HG03039 (cell line): ENCODE results near the gene OPHN1.
"Not testable (repeated sequence)": the region's sequence is repeated elsewhere in the genome, so short reads cannot be mapped to it uniquely, and the experiment has no call there.

Experiments
- ATAC-seq: cut with Tn5 transposase; IDR thresholded peaks from one replicate; pipeline ENCODE4 v1.9.1; 2021; ENCODE audit warnings: mild to moderate bottlenecking, moderate library complexity; ENCODE audit not compliant: unreplicated experiment

The OPHN1 gene

DNA sequence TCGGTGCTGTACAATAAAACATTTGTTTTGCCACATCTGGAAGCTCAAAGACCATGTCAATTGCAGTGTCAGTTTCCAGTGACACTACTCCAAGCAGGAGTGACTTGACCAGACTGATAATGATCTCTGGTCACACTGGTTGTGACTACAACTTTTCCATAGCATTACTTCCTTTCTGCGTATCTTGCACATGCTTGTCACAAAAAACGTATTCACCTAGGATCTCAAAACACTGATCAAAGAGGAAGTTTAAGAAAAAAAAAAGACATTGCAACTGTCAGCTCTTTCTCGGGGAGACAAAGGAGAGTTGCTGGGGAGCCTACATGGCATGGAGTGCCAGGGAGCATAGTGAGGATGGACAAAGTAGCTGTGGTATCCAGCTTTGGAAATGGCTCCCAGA is 60.6 kb downstream of the OPHN1 start:
- ATAC-seq = no peak

DNA sequence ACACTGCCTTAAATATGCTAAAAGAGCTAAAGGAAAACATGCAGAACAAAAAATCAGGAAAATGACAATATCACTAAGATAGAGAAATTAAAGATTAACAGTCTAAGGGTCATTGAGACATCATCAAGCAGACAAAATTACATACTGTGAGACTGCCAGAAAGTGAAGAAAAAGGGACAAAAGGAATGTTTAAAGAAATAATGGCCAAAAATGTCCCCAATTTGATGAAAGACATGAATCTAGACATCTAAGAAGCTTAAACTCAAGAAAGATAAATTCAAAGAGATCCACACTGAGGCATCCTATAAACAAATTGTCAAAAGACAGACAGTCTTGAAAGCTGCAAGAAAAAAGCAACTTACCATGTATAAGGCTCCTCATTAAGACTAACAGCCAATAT is 63.7 kb downstream of the OPHN1 start:
- ATAC-seq = no peak

DNA sequence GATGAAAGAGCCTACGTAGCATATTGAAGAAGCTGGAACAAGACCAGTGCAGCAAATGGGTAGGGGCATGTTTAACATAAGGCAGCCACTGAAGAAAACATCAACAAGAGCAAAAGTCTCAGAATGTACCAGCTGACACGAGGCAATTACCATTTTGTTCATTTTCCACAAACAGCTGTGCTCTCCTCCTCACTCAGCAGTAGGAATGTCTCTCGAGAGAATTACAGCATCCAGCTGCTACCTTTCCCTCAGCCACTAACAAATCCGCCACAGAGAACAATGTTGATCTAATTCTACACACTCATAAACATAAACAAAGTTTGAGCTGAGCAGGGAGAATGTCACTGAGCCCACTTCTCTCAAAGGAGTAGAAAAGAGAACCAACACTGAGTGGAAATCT is 68.0 kb downstream of the OPHN1 start:
- ATAC-seq = no peak

DNA sequence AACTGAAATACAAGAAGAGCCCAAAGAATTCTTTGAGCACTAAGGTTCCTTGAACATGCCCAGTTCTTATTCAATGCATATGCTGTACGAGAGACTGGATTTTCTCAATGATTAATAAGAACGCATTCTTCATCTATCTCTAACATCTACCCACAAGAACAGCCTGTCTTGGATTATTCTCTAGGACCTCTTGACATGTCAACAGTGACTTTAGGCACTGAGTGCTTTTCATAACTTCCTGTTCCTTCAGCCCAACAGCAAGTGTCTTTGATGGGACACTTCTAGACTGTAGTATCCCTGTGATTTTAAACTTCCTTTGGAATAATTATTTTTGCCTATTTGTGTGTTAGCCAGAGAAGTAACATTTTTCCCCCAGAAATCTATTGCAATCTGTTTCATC is 69.3 kb downstream of the OPHN1 start:
- ATAC-seq = no peak

DNA sequence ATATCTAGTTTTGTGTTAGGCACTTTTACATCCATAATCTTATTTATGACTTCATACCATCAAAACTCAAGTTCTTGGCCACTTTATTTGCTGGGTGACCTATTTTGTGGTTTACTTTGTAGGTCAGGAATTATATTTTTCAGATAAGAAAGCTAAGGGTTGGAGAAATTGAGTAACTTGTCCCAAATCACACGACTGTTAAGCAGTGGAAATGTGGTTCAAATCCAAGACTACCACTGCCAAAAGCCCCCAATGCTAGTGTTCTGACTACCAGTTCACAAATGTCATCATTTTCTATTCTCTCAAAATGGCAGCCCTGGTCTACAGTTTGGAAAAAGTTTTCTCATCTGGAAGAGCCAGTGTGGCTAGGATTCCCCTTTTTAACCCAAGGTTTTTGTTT is 74.6 kb downstream of the OPHN1 start:
- no peak for ATAC-seq

DNA sequence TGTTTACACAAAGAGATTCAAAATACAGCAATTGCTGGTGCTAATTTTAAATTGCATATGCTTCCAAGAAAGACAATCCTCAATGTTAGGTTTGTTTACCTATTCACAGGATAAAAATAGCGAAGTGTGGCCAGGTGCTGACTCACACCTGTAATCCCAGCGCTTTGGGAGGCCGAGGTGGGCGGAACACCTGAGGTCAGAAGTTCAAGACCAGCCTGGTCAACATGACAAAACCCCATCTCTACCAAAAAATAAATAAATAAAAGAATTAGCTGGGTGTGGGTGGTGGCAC is 77.7 kb downstream of the OPHN1 start:
- no peak for ATAC-seq

DNA sequence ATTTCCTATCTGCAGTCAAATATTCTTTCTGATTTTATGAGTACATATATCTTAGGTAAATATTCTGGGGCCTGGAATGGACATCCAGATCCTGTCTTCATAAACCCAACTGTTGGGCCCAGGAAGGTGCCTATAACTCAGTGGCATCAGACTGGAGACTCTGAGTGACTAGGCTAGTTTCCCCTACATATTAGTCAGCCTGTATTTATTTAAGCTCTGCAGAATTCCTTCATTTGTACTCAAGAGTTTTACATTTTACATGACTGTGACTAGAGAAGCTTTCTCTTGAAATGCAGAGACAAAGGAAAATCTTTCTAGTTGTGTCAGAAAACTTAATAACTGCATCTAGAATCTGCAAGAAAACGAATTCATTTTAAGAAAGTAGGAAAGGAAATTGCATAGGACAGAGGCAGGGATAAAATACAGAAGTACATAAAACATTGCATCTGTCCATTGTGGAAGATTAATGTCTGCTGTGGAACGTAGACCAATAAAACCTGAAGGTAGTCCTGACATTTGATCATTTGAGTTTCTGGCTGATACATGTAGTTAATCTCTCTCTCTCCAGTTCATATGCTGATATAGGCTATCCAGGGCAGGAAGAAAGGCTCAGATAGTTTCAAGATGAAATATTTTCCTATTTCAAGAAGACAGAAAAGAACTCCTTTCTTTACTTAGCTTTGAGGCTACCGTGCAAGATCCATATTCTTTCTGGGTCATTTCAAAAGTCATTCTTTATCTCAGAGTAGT is 78.2 kb downstream of the OPHN1 start:
- no peak for ATAC-seq

DNA sequence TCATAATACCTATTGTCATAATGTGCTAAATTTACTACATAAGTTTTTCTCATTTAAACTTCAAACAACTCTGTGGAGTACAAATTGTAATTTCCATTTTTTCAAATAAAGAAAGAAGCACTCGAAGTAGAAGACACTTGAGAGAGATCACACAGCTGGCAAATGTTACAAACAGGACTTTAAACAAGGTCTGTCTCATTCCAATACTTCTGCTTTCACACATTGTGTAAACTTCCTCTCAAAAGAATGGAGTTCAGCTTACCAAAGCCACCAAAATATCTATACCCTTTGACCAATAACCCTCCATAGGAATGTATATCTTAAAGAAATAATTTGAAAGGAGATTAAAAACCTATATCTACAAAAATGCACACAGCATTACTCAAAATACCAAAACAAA is 88.3 kb downstream of the OPHN1 start:
- no peak for ATAC-seq

DNA sequence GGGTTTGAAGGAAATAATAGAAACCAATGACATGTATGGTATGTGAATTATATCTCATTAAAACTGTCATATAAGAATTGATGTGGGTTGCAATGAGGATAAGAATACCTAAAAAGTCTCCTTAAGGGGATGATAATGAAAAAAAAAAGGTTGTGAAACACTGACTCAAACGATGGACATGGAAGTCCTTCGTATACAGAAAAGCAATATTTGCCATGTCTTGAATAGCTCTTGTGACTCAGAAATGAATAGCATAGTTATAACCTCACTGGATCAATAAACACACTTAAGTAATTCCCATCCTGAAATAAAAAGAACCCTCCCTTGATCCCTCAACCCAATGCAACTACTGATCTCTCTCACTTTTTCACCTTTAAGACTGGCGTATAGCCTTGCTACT is 89.7 kb downstream of the OPHN1 start:
- no peak for ATAC-seq

DNA sequence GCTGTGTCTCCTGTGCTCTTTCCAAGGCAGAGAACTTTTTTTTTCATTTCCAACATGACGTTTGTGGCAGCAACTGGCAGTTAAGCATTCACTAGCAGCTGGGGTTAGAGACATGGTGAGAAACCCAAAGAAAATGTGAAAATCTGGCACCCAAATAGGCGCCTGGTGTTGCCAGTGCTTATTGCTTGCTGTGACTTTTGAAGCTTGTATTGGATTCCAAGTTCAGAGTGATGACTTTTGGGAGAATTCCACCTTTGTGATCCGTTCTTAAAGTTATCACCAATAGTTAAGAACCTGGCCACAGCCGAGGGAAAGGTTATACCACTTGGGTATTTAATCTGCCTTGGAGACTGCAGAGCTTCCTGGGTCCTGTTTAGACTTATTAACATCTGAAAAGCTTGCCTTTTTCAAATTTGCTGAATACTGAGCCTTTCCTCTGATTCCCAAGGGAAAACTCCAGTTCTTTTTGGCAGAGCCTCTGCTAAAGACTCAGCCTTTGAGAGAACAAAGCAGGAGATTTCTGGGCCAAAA is 101.0 kb downstream of the OPHN1 start:
- no peak for ATAC-seq

DNA sequence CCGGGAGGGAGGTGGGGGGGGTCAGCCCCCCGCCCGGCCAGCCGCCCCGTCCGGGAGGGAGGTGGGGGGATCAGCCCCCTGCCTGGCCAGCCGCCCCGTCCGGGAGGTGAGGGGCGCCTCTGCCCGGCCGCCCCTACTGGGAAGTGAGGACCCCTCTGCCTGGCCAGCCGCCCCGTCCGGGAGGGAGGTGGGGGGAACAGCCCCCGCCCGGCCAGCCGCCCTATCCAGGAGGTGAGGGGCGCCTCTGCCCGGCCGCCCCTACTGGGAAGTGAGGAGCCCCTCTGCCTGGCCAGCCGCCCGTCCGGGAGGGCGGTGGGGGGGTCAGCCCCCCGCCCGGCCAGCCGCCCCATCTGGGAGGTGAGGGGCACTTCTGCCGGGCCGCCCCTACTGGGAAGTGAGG is 106.5 kb downstream of the OPHN1 start:
- not testable (repeated sequence) for ATAC-seq

DNA sequence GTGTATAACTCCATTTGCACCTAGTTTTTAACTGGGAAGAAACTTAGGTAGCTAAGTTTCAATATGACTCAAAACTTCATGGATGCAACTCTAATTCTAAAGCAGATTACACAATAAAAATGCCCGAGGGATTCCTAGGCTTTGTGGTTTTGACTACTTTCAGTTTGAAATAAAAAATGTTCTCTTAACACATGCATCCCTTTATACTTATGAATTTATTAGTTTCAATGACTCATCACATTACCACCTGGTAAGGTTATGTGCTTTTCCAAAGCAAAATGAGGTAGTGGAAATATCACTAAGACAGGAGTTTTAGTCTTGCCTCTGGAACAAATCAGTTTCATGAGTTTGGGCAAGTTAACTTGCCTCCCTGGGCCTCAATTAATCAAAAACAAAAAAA is 125.5 kb downstream of the OPHN1 start:
- no peak for ATAC-seq

DNA sequence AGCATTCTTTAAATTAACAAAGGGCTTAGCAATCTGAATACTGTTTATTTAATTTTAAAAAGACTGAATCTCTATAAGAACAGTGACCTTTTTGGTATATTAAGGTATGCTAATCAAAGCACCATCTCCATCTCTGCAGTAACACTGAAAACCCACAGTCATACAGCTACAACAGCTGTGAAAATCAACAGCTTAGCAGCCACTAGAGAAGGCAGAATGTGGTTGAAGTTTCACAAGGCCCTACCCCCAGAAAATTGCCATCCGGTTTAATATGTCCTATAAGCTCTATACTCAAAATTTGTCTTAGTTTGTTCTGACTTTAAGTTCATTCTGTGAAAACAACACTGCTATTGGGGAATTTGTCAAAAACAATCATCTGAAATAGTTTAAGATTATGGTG is 128.7 kb downstream of the OPHN1 start:
- ATAC-seq = no peak

DNA sequence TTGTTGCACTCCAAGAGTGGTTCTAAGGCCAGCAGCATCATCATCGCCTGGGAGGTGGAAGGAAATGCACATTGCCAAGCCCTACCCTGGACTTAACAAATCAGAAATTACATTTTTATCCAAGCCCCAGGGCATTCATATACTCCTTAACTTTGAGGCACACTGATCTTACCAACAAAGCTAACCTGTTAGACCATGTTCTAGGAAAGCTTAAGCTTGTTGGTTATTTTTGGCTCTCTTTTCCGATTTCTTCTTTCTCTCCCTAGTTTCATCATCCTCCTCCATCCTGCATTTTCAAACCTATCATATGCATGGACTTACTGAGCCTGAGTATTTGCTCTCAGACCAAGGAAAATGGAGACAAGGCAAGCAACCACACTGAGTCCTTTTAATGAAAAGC is 133.4 kb downstream of the OPHN1 start:
- ATAC-seq = no peak

DNA sequence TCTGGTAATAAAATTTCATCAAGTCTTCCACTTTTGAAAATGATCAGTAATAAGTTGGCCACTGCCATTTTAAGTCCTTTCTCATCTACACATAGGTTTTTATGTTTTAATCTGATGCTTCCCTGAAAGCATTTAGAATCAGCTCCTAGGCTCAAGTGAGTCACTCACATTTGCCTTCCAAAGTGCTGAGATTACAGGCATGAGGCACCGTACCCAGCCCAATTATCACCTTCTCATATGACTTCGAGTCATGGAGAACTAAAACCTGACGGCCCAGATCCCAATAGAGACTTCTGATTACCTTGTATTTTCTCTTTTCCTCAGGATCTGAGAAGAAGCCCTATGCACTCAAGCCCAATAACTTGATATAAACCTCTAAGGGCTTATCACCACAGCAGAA is 140.8 kb downstream of the OPHN1 start:
- no peak for ATAC-seq

DNA sequence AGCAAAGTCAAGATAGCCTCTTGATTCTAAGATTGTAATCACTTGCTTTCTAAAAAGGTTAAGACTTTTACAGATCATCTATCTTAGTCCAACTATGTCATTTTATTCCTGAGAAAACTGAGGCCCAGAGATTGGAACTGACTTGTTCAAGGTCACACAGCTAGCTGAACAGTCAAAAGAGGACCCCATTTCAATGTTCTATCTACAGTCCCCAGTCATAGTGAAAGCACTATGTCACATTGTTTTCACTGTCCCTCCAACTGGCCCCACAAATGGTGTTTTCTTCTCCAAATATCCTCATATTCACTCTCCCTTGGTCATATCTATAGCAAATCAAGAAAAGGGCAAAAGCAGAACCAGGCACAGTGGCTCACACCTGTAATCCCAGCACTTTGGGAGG is 145.2 kb downstream of the OPHN1 start:
- no peak for ATAC-seq

DNA sequence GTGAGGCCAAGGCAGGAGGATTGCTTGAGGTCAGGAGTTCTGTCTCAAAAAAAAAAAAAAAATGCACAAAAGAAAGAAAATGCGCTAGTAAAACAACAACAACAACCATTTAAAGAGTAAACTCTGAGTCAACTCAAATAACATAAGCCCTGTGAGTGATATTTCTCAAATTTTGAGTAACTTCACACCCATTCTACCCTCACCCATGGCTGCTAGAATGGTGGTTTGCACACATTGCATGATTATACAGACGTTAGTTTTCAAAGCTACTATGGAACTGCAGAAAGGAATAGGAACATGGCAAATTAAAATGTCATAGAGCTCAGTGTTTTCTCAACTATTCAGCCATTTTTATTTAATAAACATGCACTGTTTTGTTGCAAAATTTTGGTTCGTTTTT is 145.9 kb downstream of the OPHN1 start:
- no peak for ATAC-seq

DNA sequence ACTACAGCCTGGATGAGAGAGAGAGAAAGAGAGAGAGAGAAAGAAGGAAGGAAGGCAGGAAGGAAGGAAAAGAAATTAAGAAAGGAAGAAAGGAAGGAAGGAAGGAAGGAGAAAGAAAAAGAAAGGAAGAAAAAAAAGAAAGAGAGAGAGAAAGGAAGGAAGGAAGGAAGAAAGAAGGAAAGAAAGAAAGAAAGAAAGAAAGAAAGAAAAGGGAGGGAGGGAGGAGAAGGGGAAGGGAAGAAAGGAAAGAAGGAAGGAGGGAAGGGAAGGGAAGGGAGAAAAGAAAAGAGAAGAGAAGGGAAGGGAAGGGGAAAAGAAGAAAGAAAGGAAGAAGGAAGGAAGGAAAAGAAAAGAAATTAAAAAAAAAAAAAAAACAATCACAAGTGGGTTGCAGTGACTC is 146.3 kb downstream of the OPHN1 start:
- ATAC-seq = no peak

DNA sequence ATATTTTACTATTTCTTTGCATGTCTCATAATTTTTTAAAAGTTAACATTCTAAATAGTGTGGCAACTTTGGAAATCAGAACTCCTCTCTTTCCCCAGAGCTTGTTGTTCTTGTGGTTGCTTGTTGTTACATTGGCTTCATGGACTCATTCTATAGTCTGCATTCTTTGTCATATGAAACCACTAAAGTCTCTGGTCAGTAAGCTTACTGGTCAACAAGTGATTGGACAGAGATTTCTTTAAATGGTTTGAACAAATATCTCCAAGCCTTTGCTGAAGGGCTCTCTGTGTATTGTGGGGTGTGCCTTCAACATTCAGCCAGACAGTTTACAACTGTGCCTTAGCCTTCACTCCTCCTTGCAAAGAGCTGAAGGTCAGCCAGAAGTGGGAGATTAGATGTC is 147.2 kb downstream of the OPHN1 start:
- no peak for ATAC-seq

DNA sequence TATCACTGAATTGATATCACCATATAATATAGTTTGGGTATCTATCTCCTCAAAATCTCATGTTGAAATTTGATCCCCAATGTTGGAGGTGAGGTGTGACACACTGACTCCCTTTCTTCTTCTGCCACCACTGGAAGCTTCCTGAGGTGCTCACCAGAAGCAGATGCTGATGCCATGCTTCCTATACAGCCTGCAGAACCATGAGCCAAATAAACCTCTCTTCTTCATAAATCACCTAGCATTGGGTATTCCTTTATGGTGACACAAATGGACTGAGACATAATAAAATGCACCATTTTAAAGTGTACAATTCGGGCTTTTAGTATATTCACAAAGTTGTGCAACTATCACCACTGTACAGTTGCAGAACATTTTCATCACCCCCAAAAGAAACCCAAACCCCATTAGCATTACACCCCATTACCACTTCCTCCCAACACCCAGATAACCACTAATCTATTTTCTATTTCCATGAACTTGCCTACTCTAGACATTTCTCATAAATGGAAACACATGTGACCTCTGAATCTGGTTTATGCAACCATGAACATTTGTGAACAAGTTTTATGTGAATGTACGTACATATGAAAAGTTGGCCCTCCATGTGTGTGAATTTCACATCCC is 148.9 kb downstream of the OPHN1 start:
- no peak for ATAC-seq

DNA sequence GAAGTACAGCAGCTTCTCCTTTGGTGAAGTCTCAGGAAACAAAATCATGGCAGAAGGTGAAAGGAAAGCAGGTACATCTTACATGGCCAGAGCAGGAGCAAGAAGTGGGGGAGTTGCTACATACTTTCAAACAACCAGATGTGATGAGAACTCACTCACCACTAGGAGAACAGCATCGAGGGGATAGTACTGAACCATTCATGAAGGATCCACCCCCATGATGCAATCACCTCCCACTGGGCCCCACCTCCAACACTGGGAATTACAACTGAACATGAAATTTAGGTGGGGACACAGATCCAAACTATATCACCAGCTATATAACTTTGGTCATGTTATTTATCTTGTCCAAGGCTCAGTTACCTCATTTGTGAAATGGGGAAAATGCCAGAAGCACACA is 159.4 kb downstream of the OPHN1 start:
- ATAC-seq = no peak

DNA sequence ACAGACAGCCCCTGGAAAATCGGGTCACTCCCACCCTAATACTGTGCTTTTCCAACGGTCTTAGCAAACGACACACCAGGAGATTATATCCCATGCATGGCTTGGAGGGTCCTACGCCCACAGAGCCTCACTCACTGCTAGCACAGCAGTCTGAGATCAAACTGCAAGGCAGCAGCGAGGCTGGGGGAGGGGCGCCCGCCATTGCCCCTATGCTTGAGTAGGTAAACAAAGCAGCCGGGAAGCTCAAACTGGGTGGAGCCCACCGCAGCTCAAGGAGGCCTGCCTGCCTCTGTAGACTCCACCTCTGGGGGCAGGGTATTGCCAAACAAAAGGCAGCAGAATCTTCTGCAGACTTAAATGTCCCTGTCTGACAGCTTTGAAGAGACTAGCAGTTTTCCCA is 168.5 kb downstream of the OPHN1 start:
- not testable (repeated sequence) for ATAC-seq
